GM12874 (cell line): ENCODE data around the gene CD109.

Experiments used
- TF ChIP-seq, protein P1 (sequence below): IDR thresholded peaks from 2 replicates; pipeline ENCODE4 v1.5.1; 2011; ENCODE audit warnings: low read depth, mild to moderate bottlenecking, control low read depth, low read length, moderate library complexity; ENCODE audit not compliant: insufficient read depth

Gene CD109

DNA sequence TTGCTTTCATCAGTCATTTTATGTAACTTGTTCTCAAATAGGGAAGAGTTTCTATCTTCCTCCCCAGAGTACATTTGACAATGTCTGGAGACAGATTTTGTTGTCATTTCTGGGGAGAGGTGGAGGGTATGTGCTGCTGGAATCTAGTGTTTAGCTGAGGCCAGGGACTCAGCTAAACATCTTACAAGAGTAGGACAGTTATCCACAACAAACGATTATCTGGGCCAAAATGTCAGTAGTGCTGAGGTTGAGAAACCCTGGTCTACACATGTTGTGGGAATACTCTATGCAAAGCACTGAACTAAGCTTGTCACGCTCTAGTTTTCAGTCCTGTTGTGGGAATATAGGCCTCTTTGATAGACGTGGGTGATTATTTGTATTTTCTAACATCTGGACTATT, 171.4 kb downstream of the CD109 start:
- TF ChIP-seq, protein P1, sequence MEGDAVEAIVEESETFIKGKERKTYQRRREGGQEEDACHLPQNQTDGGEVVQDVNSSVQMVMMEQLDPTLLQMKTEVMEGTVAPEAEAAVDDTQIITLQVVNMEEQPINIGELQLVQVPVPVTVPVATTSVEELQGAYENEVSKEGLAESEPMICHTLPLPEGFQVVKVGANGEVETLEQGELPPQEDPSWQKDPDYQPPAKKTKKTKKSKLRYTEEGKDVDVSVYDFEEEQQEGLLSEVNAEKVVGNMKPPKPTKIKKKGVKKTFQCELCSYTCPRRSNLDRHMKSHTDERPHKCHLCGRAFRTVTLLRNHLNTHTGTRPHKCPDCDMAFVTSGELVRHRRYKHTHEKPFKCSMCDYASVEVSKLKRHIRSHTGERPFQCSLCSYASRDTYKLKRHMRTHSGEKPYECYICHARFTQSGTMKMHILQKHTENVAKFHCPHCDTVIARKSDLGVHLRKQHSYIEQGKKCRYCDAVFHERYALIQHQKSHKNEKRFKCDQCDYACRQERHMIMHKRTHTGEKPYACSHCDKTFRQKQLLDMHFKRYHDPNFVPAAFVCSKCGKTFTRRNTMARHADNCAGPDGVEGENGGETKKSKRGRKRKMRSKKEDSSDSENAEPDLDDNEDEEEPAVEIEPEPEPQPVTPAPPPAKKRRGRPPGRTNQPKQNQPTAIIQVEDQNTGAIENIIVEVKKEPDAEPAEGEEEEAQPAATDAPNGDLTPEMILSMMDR = no peak

DNA sequence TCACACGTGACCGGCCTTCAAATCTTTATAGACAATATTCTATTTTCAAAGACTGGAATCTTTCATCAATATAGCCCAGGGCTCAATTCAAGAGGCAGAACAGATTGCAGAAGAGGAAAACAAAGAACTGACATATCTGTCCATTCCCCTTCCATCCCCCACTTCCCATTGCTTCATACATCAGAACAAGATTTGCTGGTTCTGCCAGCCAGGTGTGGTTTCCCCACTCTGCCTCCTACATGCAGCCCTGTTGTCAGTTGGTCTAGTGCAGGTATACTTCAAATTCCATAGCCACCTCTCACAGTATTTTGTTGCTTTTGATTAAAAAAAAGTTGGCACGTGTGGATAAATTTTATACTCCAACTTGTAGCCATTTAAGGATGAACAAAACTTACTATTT, 174.9 kb downstream of the CD109 start:
- TF ChIP-seq, protein P1 = no peak

- TF ChIP-seq, protein P1 = no peak
Measured at GRCh38 chr6:73873081-73873480, 177.1 kb downstream of the CD109 start.
